GM12864 (cell line): Measurements from ENCODE around the gene AOPEP.

Source experiments
- DNase-seq: peaks from one replicate; pipeline ENCODE4 v3.0.0-alpha.2; 2011; ENCODE audit warnings: low read depth
- H3K4me3 ChIP-seq: 2 replicates; pipeline ENCODE4 v1.5.1; 2011; ENCODE audit warnings: mild to moderate bottlenecking, low read depth, low read length, control low read depth
- TF ChIP-seq, protein P1 (sequence below): IDR thresholded peaks from 2 replicates; pipeline ENCODE4 v1.5.1; 2011; ENCODE audit warnings: low read depth, mild to moderate bottlenecking, moderate library complexity, low read length, control low read depth, inconsistent platforms; ENCODE audit errors: missing control alignments

The AOPEP gene

DNA sequence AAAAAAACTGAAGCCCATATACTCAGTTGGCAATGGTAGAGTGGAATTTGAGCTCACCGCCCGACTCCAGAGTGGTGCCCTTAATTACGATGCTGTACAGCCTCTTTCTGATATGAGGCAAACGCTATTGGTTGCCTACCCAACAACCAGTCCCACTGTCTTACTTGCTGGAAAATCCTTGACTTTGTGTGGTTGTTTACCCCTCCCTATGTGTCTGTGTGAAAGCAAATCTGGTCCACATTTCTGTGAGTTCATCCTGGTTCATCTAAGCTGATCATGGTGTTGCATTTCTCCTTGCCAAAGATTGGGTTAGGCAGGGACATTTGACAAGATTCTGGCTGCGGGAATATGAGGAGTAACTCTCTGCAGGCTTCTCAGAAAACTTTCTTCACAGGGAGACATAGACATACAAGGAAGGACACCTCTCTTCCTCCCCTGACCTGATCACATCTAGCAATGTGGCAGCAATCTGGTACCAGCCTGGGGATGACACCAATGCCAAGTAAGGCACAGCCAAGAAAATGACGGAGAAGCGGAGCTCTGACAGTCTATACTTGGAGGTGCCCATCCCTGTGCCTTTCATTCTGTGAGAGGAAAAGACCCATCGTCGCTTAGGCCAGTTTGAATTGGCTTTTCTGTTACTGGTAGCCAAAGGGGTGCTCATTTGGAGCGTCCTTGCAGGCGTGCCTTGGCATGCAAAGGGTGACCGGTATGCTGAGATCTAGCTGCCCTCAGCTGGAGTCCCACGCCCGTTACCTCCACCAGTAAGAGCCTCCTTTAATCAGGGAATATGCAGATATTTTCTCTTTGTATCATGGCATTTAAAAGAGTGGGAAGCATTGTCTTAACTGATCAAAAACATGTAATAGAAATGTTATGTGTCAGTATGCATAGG is 124.3 kb downstream of the AOPEP start:
- no peak overlapping the region for H3K4me3 ChIP-seq
- TF ChIP-seq, protein P1, sequence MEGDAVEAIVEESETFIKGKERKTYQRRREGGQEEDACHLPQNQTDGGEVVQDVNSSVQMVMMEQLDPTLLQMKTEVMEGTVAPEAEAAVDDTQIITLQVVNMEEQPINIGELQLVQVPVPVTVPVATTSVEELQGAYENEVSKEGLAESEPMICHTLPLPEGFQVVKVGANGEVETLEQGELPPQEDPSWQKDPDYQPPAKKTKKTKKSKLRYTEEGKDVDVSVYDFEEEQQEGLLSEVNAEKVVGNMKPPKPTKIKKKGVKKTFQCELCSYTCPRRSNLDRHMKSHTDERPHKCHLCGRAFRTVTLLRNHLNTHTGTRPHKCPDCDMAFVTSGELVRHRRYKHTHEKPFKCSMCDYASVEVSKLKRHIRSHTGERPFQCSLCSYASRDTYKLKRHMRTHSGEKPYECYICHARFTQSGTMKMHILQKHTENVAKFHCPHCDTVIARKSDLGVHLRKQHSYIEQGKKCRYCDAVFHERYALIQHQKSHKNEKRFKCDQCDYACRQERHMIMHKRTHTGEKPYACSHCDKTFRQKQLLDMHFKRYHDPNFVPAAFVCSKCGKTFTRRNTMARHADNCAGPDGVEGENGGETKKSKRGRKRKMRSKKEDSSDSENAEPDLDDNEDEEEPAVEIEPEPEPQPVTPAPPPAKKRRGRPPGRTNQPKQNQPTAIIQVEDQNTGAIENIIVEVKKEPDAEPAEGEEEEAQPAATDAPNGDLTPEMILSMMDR = no peak
- DNase-seq = no peak

DNA sequence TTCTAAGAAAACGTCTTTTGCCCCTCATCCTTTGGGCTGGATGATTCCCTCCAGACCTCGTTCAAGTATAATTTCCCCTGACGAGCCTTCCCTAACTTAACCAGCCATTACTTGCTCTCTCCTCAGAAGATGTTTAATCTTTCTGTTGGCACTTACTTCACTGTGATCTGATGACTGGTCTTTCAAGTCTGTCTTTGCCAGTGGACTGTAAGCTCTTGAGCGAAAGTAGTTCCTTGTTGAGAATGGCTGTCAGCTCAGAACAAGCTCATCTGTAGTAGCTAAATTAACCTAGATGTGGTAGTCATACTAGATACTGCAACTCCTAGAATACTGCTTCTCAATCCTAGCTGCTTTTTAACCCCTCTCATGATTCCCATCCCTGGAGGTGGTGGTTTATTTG is 125.0 kb downstream of the AOPEP start:
- no peak overlapping the region for H3K4me3 ChIP-seq
- TF ChIP-seq, protein P1 = no peak
- DNase-seq = no peak

DNA sequence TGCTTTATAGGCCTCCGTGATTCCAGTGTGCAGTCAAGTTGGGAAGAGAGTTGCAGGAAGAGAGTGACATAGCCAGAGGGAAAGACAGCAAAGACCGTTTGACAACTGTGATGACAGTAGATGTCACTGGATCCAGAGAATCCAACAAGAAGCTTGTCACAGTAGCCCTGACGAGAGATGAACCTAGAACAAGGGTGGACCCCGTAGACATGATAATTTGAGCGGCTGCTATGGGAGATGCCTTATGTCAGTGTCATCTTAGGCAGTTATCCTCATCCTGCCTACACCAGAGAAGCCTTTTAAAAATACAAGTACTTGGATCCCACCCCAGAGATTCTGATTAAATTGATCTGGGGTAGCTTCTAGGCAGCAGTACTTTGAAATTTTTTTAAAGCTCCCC is 125.4 kb downstream of the AOPEP start:
- TF ChIP-seq, protein P1 = no peak
- no peak for DNase-seq
- no peak overlapping the region for H3K4me3 ChIP-seq

DNA sequence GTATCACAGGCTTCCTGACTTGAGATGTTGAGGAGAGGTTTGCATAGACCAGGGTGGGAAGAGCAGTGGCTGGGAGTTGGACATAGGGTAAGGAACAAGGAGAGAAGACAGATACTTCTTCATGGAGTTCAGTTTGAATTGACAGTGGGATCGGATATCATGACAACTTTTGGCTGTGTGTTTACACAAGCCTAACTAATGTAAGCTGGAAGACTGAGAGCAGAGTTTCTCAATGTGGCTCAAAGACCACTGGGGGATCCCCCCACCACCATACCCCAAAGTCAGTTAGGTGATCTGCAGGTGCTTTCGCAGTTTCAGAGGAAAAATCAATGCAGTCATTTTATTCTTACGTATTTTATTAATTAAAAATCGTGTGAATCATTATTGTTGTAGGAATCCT is 125.9 kb downstream of the AOPEP start:
- TF ChIP-seq, protein P1 = no peak
- no peak for DNase-seq
- H3K4me3 ChIP-seq = no peak overlapping the region

DNA sequence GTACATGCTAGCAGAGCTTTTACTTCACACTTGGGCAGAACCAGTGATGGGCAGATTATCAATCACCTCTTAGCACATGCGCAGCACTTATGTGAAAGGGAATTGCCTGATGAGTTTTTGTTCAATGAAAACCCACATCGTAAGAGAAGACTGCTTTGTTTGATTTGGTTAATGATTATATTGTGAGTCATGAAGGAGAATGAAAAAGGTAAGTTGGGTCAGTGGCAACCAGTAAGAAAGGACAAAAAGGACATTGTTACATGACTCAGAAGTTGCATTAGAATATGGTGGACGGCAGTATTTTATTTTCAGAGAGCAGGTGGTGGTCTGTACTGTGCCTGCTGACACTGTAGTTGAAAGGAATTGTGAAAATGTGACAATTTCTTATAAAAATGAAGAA is 127.4 kb downstream of the AOPEP start:
- H3K4me3 ChIP-seq = no peak overlapping the region

DNA sequence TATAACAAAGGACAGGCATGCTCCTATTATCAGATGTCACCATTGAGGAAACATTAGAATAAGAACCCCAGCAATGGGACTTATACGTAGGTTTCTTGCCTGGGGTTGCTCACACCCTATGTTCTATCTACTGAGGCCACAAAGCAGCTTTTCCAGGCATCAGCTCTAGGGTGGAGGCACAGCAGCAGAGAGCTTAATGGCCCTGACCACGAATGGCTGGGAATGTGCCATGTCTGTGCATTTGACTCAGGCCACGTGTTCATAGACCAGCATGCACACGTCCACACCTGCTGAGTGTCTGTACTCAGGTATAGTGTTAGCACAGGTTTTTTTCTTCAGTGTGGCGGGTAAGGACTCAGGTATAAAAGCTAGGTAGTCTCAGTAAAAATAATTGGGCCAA is 129.4 kb downstream of the AOPEP start:
- no peak overlapping the region for H3K4me3 ChIP-seq
- DNase-seq = no peak
- TF ChIP-seq, protein P1 = no peak

More for the DNA sequence above, 127.4 kb downstream of the AOPEP start:
- no peak for DNase-seq
- TF ChIP-seq, protein P1 = no peak

DNA sequence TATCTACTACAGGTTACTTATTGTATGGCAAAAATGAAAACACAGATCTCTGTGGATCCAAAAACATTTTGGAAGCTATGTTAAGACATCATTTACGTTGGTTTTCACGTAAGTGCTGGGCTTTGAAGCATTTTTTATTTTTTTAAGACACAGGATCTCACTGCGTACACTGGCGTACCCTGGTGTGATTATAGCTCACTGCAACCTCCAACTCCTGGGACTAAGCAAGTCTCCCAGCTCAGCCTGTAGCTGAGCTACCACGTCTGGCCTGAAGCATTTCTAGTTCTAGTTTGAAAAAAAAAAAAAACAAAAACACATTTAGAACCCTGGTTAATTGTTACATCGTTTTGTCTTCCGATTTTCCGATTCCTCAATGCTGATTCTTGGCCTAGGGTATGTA is 131.3 kb downstream of the AOPEP start:
- no peak for DNase-seq
- TF ChIP-seq, protein P1 = no peak
- H3K4me3 ChIP-seq = no peak overlapping the region
